Ramos (cell line): ENCODE data around the gene HYLS1.
"Not testable (repeated sequence)": the region's sequence is repeated elsewhere in the genome, so short reads cannot be mapped to it uniquely, and the experiment has no call there.

Source experiments
- in situ Hi-C: fragments of 300-500 bp; cut with MboI; formaldehyde crosslinking; loops from one replicate; pipeline ENCODE4 v1.14.3; 2022; ENCODE audit warnings: low sequenced_read_pairs; ENCODE audit not compliant: unreplicated experiment

The HYLS1 gene

GRCh38 chr11:125887373-125888324, at the start of gene HYLS1:
TSS of gene HYLS1 (plus strand) at chr11:125887668. CDS start at chr11:125899369, 11,701 bp downstream.
- in situ Hi-C loops = loop anchor here (25.0 kb wide), 2 partner anchors 250 to 775 kb away; partner anchors contain the start of genes CHEK1 and TMEM218

- in situ Hi-C loops = no loop called here
Observed at GRCh38 chr11:125842321-125842948, 45.0 kb upstream of the HYLS1 start.

GRCh38 chr11:125846188-125846587, 41.3 kb upstream of the HYLS1 start:
- in situ Hi-C loops = no loop called here

GRCh38 chr11:125857670-125858069, 29.8 kb upstream of the HYLS1 start:
- in situ Hi-C loops = not testable (repeated sequence)

- in situ Hi-C loops = not testable (repeated sequence)
Observed at GRCh38 chr11:125862786-125863185, 24.7 kb upstream of the HYLS1 start.

GRCh38 chr11:125865354-125865753, 22.1 kb upstream of the HYLS1 start:
- in situ Hi-C loops = not testable (repeated sequence)

GRCh38 chr11:125869521-125869920, 17.9 kb upstream of the HYLS1 start:
- in situ Hi-C loops = no loop called here

- in situ Hi-C loops = no loop called here
Observed at GRCh38 chr11:125871391-125872137, 15.9 kb upstream of the HYLS1 start.

GRCh38 chr11:125872138-125872491, 15.4 kb upstream of the HYLS1 start:
- in situ Hi-C loops = no loop called here

GRCh38 chr11:125873881-125874555, 13.4 kb upstream of the HYLS1 start:
- in situ Hi-C loops = no loop called here

GRCh38 chr11:125874556-125875124, 12.8 kb upstream of the HYLS1 start:
- in situ Hi-C loops = loop anchor here (25.0 kb wide), 2 partner anchors 237 to 762 kb away; partner anchors contain the start of genes CHEK1 and TMEM218

- in situ Hi-C loops = loop anchor here (25.0 kb wide), 2 partner anchors 244 to 769 kb away; partner anchors contain the start of genes CHEK1 and TMEM218
Observed at GRCh38 chr11:125881291-125881690, 6.2 kb upstream of the HYLS1 start.

GRCh38 chr11:125883375-125883774, 4.1 kb upstream of the HYLS1 start:
- in situ Hi-C loops = loop anchor here (25.0 kb wide), 2 partner anchors 246 to 771 kb away; partner anchors contain the start of genes CHEK1 and TMEM218

GRCh38 chr11:125886997-125887372, 483 bp upstream of the HYLS1 start:
- in situ Hi-C loops = loop anchor here (25.0 kb wide), 2 partner anchors 250 to 775 kb away; partner anchors contain the start of genes CHEK1 and TMEM218

GRCh38 chr11:125890447-125891100, 3.1 kb downstream of the HYLS1 start:
- in situ Hi-C loops = loop anchor here (25.0 kb wide), 2 partner anchors 253 to 778 kb away; partner anchors contain the start of genes CHEK1 and TMEM218

- in situ Hi-C loops = loop anchor here (25.0 kb wide), 2 partner anchors 255 to 780 kb away; partner anchors contain the start of genes CHEK1 and TMEM218
Observed at GRCh38 chr11:125892071-125892470, 4.6 kb downstream of the HYLS1 start.

GRCh38 chr11:125892994-125893393, 5.5 kb downstream of the HYLS1 start:
- in situ Hi-C loops = loop anchor here (25.0 kb wide), 2 partner anchors 256 to 781 kb away; partner anchors contain the start of genes CHEK1 and TMEM218

- in situ Hi-C loops = no loop called here
Observed at GRCh38 chr11:125901872-125902271, 14.4 kb downstream of the HYLS1 start.
